GM12874 (cell line): ENCODE results near the gene IPO11.

Source experiments
- TF ChIP-seq, protein P1 (sequence below): IDR thresholded peaks from 2 replicates; pipeline ENCODE4 v1.5.1; 2011; ENCODE audit warnings: low read depth, mild to moderate bottlenecking, control low read depth, low read length, moderate library complexity; ENCODE audit not compliant: insufficient read depth

The IPO11 gene

DNA sequence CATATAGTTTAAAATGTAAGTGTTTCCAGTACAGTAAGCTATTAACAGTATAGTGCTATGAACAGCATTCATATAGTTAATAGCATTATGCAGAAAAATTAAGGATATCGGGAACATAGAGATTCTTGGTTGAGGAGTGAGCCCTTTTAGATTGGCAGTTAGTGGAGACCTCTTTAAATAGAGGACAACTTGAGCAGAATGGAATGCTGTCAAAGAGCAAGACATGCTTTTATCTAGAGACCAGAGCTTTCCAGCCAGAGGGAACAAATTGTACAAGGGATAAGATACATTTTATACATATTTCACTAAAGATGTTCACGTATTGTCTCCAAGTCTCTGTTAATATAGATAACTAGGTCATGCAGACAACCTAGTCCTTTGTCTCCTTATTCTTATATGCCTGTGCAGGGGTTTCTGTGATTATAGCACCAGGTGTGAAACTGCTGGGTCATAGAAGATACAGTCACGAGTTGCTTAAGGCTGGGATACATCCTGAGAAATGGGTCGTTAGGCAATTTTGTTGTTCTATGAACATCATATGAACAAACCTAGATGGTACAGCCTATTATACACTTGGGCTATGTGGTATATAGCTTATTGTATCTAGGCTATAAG lies 6.0 kb downstream of the IPO11 start:
- TF ChIP-seq, protein P1, sequence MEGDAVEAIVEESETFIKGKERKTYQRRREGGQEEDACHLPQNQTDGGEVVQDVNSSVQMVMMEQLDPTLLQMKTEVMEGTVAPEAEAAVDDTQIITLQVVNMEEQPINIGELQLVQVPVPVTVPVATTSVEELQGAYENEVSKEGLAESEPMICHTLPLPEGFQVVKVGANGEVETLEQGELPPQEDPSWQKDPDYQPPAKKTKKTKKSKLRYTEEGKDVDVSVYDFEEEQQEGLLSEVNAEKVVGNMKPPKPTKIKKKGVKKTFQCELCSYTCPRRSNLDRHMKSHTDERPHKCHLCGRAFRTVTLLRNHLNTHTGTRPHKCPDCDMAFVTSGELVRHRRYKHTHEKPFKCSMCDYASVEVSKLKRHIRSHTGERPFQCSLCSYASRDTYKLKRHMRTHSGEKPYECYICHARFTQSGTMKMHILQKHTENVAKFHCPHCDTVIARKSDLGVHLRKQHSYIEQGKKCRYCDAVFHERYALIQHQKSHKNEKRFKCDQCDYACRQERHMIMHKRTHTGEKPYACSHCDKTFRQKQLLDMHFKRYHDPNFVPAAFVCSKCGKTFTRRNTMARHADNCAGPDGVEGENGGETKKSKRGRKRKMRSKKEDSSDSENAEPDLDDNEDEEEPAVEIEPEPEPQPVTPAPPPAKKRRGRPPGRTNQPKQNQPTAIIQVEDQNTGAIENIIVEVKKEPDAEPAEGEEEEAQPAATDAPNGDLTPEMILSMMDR: no peak

DNA sequence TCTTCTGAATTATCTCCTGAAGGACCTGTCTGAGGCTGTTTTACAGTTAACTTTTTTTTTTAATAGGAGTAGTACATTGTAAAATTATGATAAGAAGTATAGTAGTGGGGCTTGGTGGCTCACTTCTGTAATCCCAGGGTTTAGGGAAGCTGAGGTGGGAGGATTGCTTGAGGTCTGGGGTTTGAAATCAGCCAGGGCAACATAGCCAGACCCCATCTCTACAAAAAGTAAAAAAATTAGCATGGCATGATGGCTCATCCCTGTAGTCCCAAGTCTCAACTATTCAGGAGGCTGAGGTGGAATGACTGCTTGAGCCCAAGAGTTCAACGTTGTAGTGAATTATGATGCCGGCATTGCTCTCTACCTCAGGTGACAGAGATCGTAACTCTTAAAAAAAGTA lies 7.0 kb downstream of the IPO11 start:
- TF ChIP-seq, protein P1: no peak

DNA sequence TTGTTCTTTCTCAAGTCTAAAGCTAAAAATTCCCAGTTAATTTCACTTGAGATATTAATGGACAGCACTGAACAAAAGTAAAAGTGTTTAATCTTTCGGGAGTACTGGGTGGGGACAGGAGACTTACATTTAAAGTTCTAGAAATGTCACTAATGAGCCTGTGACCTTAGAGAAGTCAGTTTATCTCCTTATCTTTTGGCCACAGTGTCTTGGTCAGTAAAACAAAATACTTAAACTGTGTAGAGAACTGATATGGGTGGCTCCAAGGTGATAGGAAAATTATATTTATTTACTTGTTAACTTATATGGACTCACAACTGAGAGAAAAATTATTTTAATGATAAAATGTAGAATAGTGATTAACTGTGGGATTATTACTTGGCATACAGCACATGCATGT lies 8.9 kb downstream of the IPO11 start:
- TF ChIP-seq, protein P1: no peak

DNA sequence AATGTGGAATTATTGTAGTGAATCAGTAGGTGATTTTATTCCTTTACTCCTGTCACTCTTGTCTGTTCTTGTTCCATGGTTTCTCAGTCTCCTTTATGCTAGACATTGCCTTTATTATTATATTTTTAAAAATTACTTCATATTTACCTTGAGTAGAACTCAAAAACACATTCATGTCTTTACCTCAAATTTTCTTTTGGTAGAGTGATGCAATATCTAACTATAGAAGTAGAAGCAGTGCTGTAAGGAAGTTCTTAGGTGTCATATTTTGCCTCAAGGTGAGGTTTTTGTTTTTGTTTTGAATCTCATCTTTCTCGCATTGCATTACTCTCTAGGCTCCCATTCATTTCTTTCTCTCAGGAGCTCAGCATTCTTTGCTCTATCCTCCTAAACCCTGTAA lies 12.2 kb downstream of the IPO11 start:
- TF ChIP-seq, protein P1: no peak

DNA sequence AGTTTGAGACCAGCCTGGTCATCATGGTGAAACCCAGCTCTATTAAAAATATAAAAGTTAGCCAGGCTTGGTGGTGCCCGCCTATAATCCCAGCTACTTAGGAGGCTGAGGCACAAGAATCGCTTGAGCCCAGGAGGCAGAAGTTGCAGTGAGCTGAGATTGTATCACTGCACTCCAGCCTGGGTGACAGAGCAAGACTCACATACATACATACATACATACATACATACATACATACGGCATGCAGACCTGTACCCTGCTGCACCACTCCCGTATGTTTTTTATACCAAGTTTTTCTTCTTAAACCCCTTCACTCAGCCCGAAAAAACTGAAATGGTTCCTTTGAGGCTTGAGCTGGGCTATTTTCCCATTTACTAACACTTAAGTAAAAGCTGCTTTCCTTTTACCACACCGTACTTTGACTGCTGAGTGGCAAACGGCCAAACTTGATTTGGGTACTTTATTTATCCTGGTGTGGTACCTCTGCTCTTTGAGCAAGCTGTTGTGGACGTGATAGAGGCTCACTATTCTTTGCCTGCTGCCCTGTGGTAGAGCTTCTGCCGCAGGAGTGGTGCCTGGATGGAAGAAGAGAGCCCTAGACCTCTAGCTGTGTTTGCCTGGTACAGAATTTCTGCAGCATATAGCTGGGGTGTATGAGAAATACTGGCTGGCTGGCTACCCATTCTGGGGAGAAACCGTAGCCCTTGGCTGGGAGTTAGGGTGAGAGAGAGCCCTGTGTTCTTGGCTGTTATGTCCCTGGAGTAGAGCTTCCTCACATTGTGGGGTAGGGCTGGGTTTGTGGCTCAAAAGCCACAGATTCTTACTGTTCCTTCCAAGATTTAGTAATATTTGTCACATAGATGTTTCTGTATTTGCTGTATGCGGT lies 19.4 kb downstream of the IPO11 start:
- TF ChIP-seq, protein P1: no peak

DNA sequence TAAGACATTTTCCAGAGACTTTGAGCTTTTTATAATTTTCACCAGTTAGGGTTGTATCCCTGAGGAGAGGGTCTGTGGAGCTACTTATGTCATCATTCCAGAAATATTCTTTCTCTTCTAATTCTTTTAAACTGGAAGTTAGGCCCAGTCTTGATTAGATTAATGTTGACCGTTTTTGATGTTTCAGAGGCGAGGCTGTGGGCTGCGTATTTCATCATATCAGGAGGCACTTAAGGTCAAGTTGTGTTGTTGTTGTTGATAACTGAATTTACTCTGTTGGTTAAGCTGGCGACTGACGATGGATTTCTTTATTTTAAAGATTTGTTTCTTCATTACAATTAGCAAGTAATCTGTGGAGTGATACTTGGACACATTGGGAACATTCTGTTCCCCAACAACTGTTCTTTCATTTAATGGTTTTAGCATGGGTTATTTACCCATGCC lies 20.1 kb downstream of the IPO11 start:
- TF ChIP-seq, protein P1: no peak

DNA sequence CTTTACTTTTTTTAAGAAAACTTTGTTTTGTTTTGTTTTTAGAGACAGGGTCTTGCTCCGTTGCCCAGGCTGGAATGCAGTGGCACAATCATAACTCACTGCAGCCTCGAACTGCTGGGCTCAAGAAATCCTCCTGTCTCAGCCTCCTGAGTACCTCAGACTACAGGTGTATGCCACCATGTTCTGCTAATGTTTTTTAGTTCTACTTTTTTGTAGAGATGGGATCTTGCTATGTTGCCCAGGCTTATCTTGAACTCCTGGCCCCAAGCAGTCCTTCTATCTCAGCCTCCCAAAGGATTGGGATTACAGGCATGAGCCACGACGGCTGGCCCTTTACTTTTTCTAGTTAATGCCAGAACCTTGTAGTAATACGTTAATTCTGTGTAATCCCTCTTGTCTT lies 36.0 kb downstream of the IPO11 start:
- TF ChIP-seq, protein P1: no peak
